Mesenchymal stem cell (in vitro differentiated cells and primary cell): Measurements from ENCODE around the gene MAPK8.
A peak's percentile ranks its signal among the peaks of the same experiment; 100 is the strongest.

Experiments used
- DNase-seq: peaks from one replicate; pipeline ENCODE4 v3.0.0-alpha.2; 2013
- H2AFZ ChIP-seq: one replicate; pipeline ENCODE4 v1.6.1; 2013; ENCODE audit warnings: low read depth, mild to moderate bottlenecking, control low read depth, inconsistent platforms, low read length, moderate library complexity
- H2AK5ac ChIP-seq: 2 replicates; pipeline ENCODE4 v1.6.1; 2013; ENCODE audit warnings: low read length, moderate library complexity, mild to moderate bottlenecking, inconsistent platforms; ENCODE audit not compliant: severe bottlenecking
- H2BK120ac ChIP-seq: one replicate; pipeline ENCODE4 v1.6.1; 2013; ENCODE audit warnings: low read depth, mild to moderate bottlenecking, inconsistent platforms, low read length, moderate library complexity
- H2BK12ac ChIP-seq, 2 experiments: one replicate each; pipeline ENCODE4 v1.6.1; 2013; ENCODE audit warnings: inconsistent platforms in 2 of 2, low read length in 2 of 2, mild to moderate bottlenecking in 2 of 2, moderate library complexity in 2 of 2, control low read depth in 1 of 2
- H2BK15ac ChIP-seq: one replicate; pipeline ENCODE4 v1.6.1; 2013; ENCODE audit warnings: mild to moderate bottlenecking, low read depth, inconsistent platforms; ENCODE audit not compliant: poor library complexity, severe bottlenecking
- H2BK5ac ChIP-seq: 2 replicates; pipeline ENCODE4 v1.6.1; 2013; ENCODE audit warnings: low read depth, mild to moderate bottlenecking, low read length, control low read depth, inconsistent platforms; ENCODE audit not compliant: poor library complexity, severe bottlenecking
- H3K14ac ChIP-seq, 2 experiments: one replicate each; pipeline ENCODE4 v1.6.1; 2013; ENCODE audit warnings: inconsistent platforms in 2 of 2, low read length in 2 of 2, control low read depth in 1 of 2, mild to moderate bottlenecking in 1 of 2, moderate library complexity in 1 of 2
- H3K18ac ChIP-seq, 2 experiments: one replicate each; pipeline ENCODE4 v1.6.1; 2013; ENCODE audit warnings: inconsistent platforms in 2 of 2, low read length in 2 of 2, control low read depth in 1 of 2, low read depth in 1 of 2, mild to moderate bottlenecking in 1 of 2
- H3K23ac ChIP-seq, 2 experiments: one replicate each; pipeline ENCODE4 v1.6.1; 2013; ENCODE audit warnings: inconsistent platforms in 2 of 2, low read length in 2 of 2, mild to moderate bottlenecking in 2 of 2, moderate library complexity in 2 of 2, control low read depth in 1 of 2
- H3K27ac ChIP-seq: 2 replicates; pipeline ENCODE4 v1.5.1; 2013; ENCODE audit warnings: mild to moderate bottlenecking, moderate library complexity, low read length, control low read depth, inconsistent platforms; ENCODE audit not compliant: poor library complexity, severe bottlenecking
- H3K27me3 ChIP-seq, 2 experiments: 2 replicates each; pipeline versions ENCODE4 v1.6.1 to v1.7.0; 2013; ENCODE audit warnings: low read length in 2 of 2, mild to moderate bottlenecking in 2 of 2, moderate library complexity in 2 of 2, control low read depth in 1 of 2, inconsistent platforms in 1 of 2; ENCODE audit not compliant: control insufficient read depth in 1 of 2, insufficient read depth in 1 of 2
- H3K36me3 ChIP-seq, 2 experiments: 2 replicates each; pipeline versions ENCODE4 v1.6.1 to v1.7.0; 2013; ENCODE audit warnings: low read length in 2 of 2, control low read depth in 1 of 2, inconsistent platforms in 1 of 2, low read depth in 1 of 2, mild to moderate bottlenecking in 1 of 2; ENCODE audit not compliant: insufficient read depth in 2 of 2, control insufficient read depth in 1 of 2
- H3K4ac ChIP-seq, 2 experiments: one replicate each; pipeline ENCODE4 v1.6.1; 2013; ENCODE audit warnings: inconsistent platforms in 2 of 2, low read length in 2 of 2, mild to moderate bottlenecking in 2 of 2, moderate library complexity in 2 of 2, control low read depth in 1 of 2, low read depth in 1 of 2
- H3K4me1 ChIP-seq: 2 replicates; pipeline ENCODE4 v1.6.1; 2013; ENCODE audit warnings: low read depth, low read length, control low read depth; ENCODE audit not compliant: control insufficient read depth, insufficient read depth
- H3K4me2 ChIP-seq: 2 replicates; pipeline ENCODE4 v1.6.1; 2013; ENCODE audit warnings: low read length, mild to moderate bottlenecking, inconsistent platforms; ENCODE audit not compliant: poor library complexity, severe bottlenecking
- H3K4me3 ChIP-seq, 2 experiments: 2 replicates each; pipeline versions ENCODE4 v1.5.1 to v1.7.0; 2013; ENCODE audit warnings: low read length in 2 of 2, mild to moderate bottlenecking in 2 of 2, control low read depth in 1 of 2, low read depth in 1 of 2; ENCODE audit not compliant: insufficient read depth in 1 of 2
- H3K79me1 ChIP-seq: replicated peaks from 2 replicates; pipeline ENCODE4 v1.6.1; 2013; ENCODE audit warnings: mild to moderate bottlenecking, control low read depth, low read length, inconsistent platforms; ENCODE audit not compliant: poor library complexity, severe bottlenecking
- H3K9ac ChIP-seq: 2 replicates; pipeline ENCODE4 v1.7.0; 2013; ENCODE audit warnings: mild to moderate bottlenecking, low read length, moderate library complexity
- H3K9me3 ChIP-seq: 2 replicates; pipeline ENCODE4 v1.7.0; 2013; ENCODE audit warnings: mild to moderate bottlenecking, low read length; ENCODE audit not compliant: control insufficient read depth
- H4K8ac ChIP-seq: one replicate; pipeline ENCODE4 v1.6.1; 2013; ENCODE audit warnings: inconsistent platforms, mild to moderate bottlenecking, low read length, moderate library complexity
- H4K91ac ChIP-seq: one replicate; pipeline ENCODE4 v1.6.1; 2013; ENCODE audit warnings: mild to moderate bottlenecking, low read length, inconsistent platforms
- WGBS: methylation state at CpG from one replicate; pipeline ENCODE4 v1.1.7; 2013; ENCODE audit warnings: mixed read lengths; 5-methylcytosine and 5-hydroxymethylcytosine counted together

Gene MAPK8

DNA sequence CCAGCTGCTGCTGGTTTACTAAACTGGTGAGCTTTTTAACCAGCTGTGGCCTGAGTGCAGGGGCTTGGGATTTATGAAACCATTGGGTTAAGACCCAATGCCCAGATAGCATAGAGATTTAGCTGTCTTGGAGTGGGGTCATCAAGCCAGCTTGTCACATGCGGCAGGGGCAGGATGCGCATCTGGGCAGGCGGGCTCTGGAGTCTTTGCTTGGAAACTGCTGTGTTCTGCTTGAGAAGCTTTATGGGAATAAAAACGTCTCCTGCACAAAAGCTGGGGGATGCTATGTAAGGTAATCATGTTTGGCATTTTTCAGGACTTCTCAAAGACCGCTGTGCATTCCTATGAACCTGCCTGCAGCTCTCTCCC, 136.3 kb downstream of the MAPK8 start:
- no peak overlapping the region for H3K18ac ChIP-seq
- no peak overlapping the region for H3K4ac ChIP-seq
- peaks cover 2% of the 10 kb centered on the region for H3K79me1 ChIP-seq
- DNase-seq = no peak
- no peaks in the 10 kb centered on the region for H3K27me3 ChIP-seq
- H4K8ac ChIP-seq = no peak overlapping the region
- no peak overlapping the region for H3K4me3 ChIP-seq
- H2BK5ac ChIP-seq = no peak overlapping the region
- no peak overlapping the region for H2AFZ ChIP-seq
- no peaks in the 10 kb centered on the region for H3K9me3 ChIP-seq
- WGBS = 96% methylated on average over 5 of the region's 5 CpGs
- H3K36me3 ChIP-seq = peaks cover 20 to 77% of the 10 kb centered on the region in 2 experiments
- no peak overlapping the region for H2AK5ac ChIP-seq
- H2BK15ac ChIP-seq = no peak overlapping the region
- H2BK120ac ChIP-seq = no peak overlapping the region
- no peak overlapping the region for H3K4me2 ChIP-seq
- no peak overlapping the region for H3K9ac ChIP-seq
- H2BK12ac ChIP-seq = no peak overlapping the region
- peaks cover 17% of the 10 kb centered on the region for H3K4me1 ChIP-seq
- no peak overlapping the region for H3K27ac ChIP-seq
- no peak overlapping the region for H4K91ac ChIP-seq
- no peak overlapping the region for H3K23ac ChIP-seq
- no peak overlapping the region for H3K14ac ChIP-seq

GRCh38 chr10:48444266-48444665, 137.8 kb downstream of the MAPK8 start:
- Histone ChIP-seq H3K14ac (no peak overlapping the region), H3K9me3 (no peaks in the 10 kb centered on the region), H3K4me2 (no peak overlapping the region), H2AFZ (no peak overlapping the region), H3K9ac (no peak overlapping the region), H3K18ac (no peak overlapping the region), H3K4ac (no peak overlapping the region), H3K79me1 (peaks cover 2% of the 10 kb centered on the region), H3K27me3 (no peaks in the 10 kb centered on the region), H4K8ac (no peak overlapping the region), H3K27ac (no peak overlapping the region), H2BK12ac (no peak overlapping the region), H2BK15ac (no peak overlapping the region), H3K36me3 (peaks cover 20 to 86% of the 10 kb centered on the region in 2 experiments), H3K23ac (no peak overlapping the region), H2BK5ac (no peak overlapping the region), H3K4me3 (no peak overlapping the region), H4K91ac (no peak overlapping the region), H2BK120ac (no peak overlapping the region), H3K4me1 (peaks cover 22% of the 10 kb centered on the region), H2AK5ac (no peak overlapping the region)
- WGBS = 91% methylated on average over 2 of the region's 2 CpGs
- no peak for DNase-seq

DNA sequence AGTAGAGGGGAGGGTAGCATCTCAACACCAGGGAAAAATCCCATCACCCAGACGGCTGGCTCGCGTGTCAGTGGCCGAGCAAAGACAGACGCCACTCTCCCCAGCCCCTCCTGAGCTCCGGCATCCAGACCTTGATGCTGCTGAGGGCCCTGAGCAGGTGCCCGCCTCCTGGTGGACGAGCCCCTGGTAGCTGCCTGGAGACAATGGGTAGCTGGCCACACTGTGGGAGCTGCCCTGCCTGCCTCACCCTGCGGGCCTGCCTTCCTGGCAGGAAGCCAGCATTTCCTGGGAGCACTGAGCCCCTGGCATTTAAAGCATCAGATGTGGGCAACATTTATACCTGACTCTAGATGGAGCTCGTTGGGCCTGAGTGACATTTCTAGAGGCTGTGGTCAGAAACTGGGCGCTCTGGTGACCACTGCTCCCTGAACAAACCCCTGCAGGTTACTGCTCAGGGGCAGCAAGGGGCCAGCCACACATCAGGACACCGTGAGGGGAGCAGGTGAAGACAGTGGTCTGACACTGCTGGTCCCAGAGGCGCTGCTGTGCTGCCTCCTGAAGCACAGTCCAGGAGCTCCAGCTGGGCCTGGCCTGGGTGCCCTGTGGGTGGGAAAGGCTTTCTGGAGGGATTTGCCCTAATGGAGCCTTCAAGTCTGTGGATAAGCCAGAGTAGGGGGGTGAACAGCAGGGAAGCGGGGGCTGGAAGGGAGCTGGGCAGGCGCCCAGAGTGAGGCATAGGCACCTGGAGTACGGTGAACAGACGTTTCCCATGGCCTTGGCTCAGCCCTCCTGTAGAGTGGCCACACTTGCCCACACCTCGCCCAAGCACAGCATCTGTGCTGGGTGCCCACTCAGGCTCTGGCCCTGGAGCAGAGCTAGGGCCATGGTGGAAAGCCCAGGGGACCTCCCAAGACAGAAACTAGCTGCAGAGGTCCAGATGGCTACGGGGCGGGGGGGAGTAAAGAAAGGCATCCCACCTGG, 138.7 kb downstream of the MAPK8 start:
- no peak overlapping the region for H3K18ac ChIP-seq
- peaks cover 19% of the 10 kb centered on the region for H3K4me1 ChIP-seq
- no peak overlapping the region for H3K4me3 ChIP-seq
- no peaks in the 10 kb centered on the region for H3K27me3 ChIP-seq
- peaks cover 2% of the 10 kb centered on the region for H3K79me1 ChIP-seq
- H3K36me3 ChIP-seq = peaks cover 27 to 94% of the 10 kb centered on the region in 2 experiments
- H3K9ac ChIP-seq = no peak overlapping the region
- WGBS = 90% methylated on average over 20 of the region's 20 CpGs
- H3K9me3 ChIP-seq = no peaks in the 10 kb centered on the region
- H3K4me2 ChIP-seq = no peak overlapping the region
- H2BK5ac ChIP-seq = no peak overlapping the region
- H3K4ac ChIP-seq = no peak overlapping the region
- no peak overlapping the region for H4K91ac ChIP-seq
- peak overlapping the region; percentile 15 for H2AK5ac ChIP-seq
- H2BK12ac ChIP-seq = no peak overlapping the region
- no peak for DNase-seq
- no peak overlapping the region for H3K23ac ChIP-seq
- peak overlapping the region; percentile 12 for H2BK15ac ChIP-seq
- no peak overlapping the region for H2BK120ac ChIP-seq
- no peak overlapping the region for H3K27ac ChIP-seq
- no peak overlapping the region for H2AFZ ChIP-seq
- H3K14ac ChIP-seq = no peak overlapping the region
- no peak overlapping the region for H4K8ac ChIP-seq

- DNase-seq = no peak
- no peak overlapping the region for H2AFZ ChIP-seq
Observed at GRCh38 chr10:48445932-48446331, 139.5 kb downstream of the MAPK8 start.

More at GRCh38 chr10:48445932-48446331, 139.5 kb downstream of the MAPK8 start:
- no peak overlapping the region for H3K18ac ChIP-seq
- no peak overlapping the region for H3K4me2 ChIP-seq
- H2BK12ac ChIP-seq = no peak overlapping the region
- H3K27ac ChIP-seq = no peak overlapping the region
- H2AK5ac ChIP-seq = no peak overlapping the region
- no peak overlapping the region for H3K4me3 ChIP-seq
- no peaks in the 10 kb centered on the region for H3K9me3 ChIP-seq
- no peak overlapping the region for H2BK120ac ChIP-seq
- no peak overlapping the region for H3K4ac ChIP-seq
- no peak overlapping the region for H4K8ac ChIP-seq
- H4K91ac ChIP-seq = no peak overlapping the region
- H3K9ac ChIP-seq = no peak overlapping the region
- peaks cover 17% of the 10 kb centered on the region for H3K4me1 ChIP-seq
- H3K14ac ChIP-seq = no peak overlapping the region
- no peak overlapping the region for H2BK15ac ChIP-seq
- H3K79me1 ChIP-seq = peaks cover 2% of the 10 kb centered on the region
- peaks cover 35 to 94% of the 10 kb centered on the region in 2 experiments for H3K36me3 ChIP-seq
- no peak overlapping the region for H3K23ac ChIP-seq
- no peak overlapping the region for H2BK5ac ChIP-seq
- no peaks in the 10 kb centered on the region for H3K27me3 ChIP-seq
- 90% methylated on average over 7 of the region's 7 CpGs for WGBS
